Neural cell (in vitro differentiated cells): ENCODE measurements around the gene HGF. TPM values are rescaled to one million over a fixed set of nuclear protein-coding genes. Genes with fewer than 3 reads are reported as not detected.
A peak's percentile ranks its signal among the peaks of the same experiment; 100 is the strongest.

ENCODE experiments used
- H2AFZ ChIP-seq: fragments of 200-600, 300-800 bp; sonication (generic), shearing (Covaris generic); 2 replicates; pipeline ENCODE4 v1.6.0; 2014; ENCODE audit warnings: low read depth, mild to moderate bottlenecking, antibody characterized with exemption, low read length, moderate library complexity
- H3F3A ChIP-seq: fragments of 200-600 bp; shearing (Covaris generic); 2 replicates; pipeline ENCODE4 v1.6.1; 2016; ENCODE audit warnings: mild to moderate bottlenecking, moderate library complexity, mixed read lengths, antibody characterized with exemption, low read length; ENCODE audit not compliant: insufficient read depth, poor library complexity, severe bottlenecking
- H3K27ac ChIP-seq: fragments of 200-600, 300-800 bp; sonication (generic), shearing (Covaris generic); 2 replicates; pipeline ENCODE4 v1.5.1; 2014; ENCODE audit warnings: mild to moderate bottlenecking, low read length, moderate library complexity
- H3K27me3 ChIP-seq: fragments of 300-800, 200-600 bp; sonication (generic), shearing (Covaris generic); 2 replicates; pipeline ENCODE4 v1.6.0; 2014; ENCODE audit warnings: mild to moderate bottlenecking, low read depth, low read length, moderate library complexity; ENCODE audit not compliant: insufficient read depth
- H3K36me3 ChIP-seq: fragments of 300-800, 200-600 bp; sonication (generic), shearing (Covaris generic); 2 replicates; pipeline ENCODE4 v1.5.1; 2014; ENCODE audit warnings: mild to moderate bottlenecking, antibody characterized with exemption, low read length, moderate library complexity; ENCODE audit not compliant: insufficient read depth
- H3K4me2 ChIP-seq: fragments of 300-800, 200-600 bp; sonication (generic), shearing (Covaris generic); 2 replicates; pipeline ENCODE4 v1.6.0; 2014; ENCODE audit warnings: mild to moderate bottlenecking, low read length
- H3K4me3 ChIP-seq: fragments of 300-800, 200-600 bp; sonication (generic), shearing (Covaris generic); 2 replicates; pipeline ENCODE4 v1.5.1; 2014; ENCODE audit warnings: mild to moderate bottlenecking, low read length, moderate library complexity
- H3K79me2 ChIP-seq: fragments of 200-600 bp; shearing (Covaris generic); replicated peaks from 2 replicates; pipeline ENCODE4 v1.6.0; 2014; ENCODE audit warnings: mild to moderate bottlenecking, low read length, moderate library complexity; ENCODE audit not compliant: insufficient read depth
- H3K9ac ChIP-seq: fragments of 300-800, 200-600 bp; sonication (generic), shearing (Covaris generic); 2 replicates; pipeline ENCODE4 v1.6.1; 2016; ENCODE audit warnings: mild to moderate bottlenecking, low read length, mixed read lengths
- H3K9me2 ChIP-seq: fragments of 200-600 bp; shearing (Covaris generic); 2 replicates; pipeline ENCODE4 v1.6.1; 2016; ENCODE audit warnings: mild to moderate bottlenecking, low read length, mixed read lengths; ENCODE audit not compliant: insufficient read depth
- H3K9me3 ChIP-seq: fragments of 200-600, 300-800 bp; sonication (generic), shearing (Covaris generic); 2 replicates; pipeline ENCODE4 v1.6.1; 2016; ENCODE audit warnings: mild to moderate bottlenecking, mixed run types, low read length, moderate library complexity, mixed read lengths
- H4K20me1 ChIP-seq: fragments of 200-600 bp; shearing (Covaris generic); 2 replicates; pipeline ENCODE4 v1.6.1; 2016; ENCODE audit warnings: mild to moderate bottlenecking, mixed run types; ENCODE audit not compliant: insufficient read depth
- EP300 ChIP-seq: fragments of 450-650 bp; conservative IDR thresholded peaks from 2 replicates; pipeline ENCODE4 v1.6.1; 2014; ENCODE audit warnings: antibody characterized with exemption, mild to moderate bottlenecking, moderate library complexity; ENCODE audit not compliant: poor library complexity, severe bottlenecking
- EZH2 ChIP-seq: fragments of 200-600, 300-800 bp; shearing (Covaris generic), sonication (generic); IDR thresholded peaks from 2 replicates; pipeline ENCODE4 v1.6.1; 2014; ENCODE audit warnings: antibody characterized with exemption, low read length, borderline replicate concordance, mild to moderate bottlenecking; ENCODE audit not compliant: insufficient read depth, poor library complexity, severe bottlenecking
- MXI1 ChIP-seq: fragments of 450-650 bp; conservative IDR thresholded peaks from 2 replicates; pipeline ENCODE4 v1.6.1; 2014; ENCODE audit warnings: antibody characterized with exemption, mild to moderate bottlenecking; ENCODE audit not compliant: poor library complexity, severe bottlenecking
- POLR2AphosphoS5 ChIP-seq: IDR thresholded peaks from 2 replicates; pipeline ENCODE4 v1.6.1; 2012
- RAD21 ChIP-seq: fragments of 450-650 bp; conservative IDR thresholded peaks from 2 replicates; pipeline ENCODE4 v1.6.1; 2014; ENCODE audit warnings: antibody characterized with exemption, mild to moderate bottlenecking, moderate library complexity
- SMC3 ChIP-seq: fragments of 450-650 bp; conservative IDR thresholded peaks from 2 replicates; pipeline ENCODE4 v1.6.1; 2014; ENCODE audit warnings: antibody characterized with exemption, mild to moderate bottlenecking, moderate library complexity; ENCODE audit not compliant: poor library complexity
- TAF1 ChIP-seq: IDR thresholded peaks from 2 replicates; pipeline ENCODE4 v1.6.1; 2012; ENCODE audit warnings: low read depth
- polyA plus RNA-seq: library from polyadenylated mRNA; depleted of rRNA; stranded (reverse); fragments of >200 nt; gene quantifications from 2 replicates; pipeline ENCODE4 v1.2.3, GENCODE V29; 2014
- TF ChIP-seq, protein P1 (sequence below): fragments of 450-650 bp; IDR thresholded peaks from 2 replicates; pipeline ENCODE4 v1.5.1; 2014; ENCODE audit warnings: antibody characterized with exemption, mild to moderate bottlenecking, moderate library complexity; ENCODE audit not compliant: poor library complexity, severe bottlenecking
- TF ChIP-seq, protein P2 (sequence below): IDR thresholded peaks from 2 replicates; pipeline ENCODE4 v1.6.1; 2012; ENCODE audit warnings: borderline replicate concordance

HGF gene
- polyA plus RNA-seq, 1 donor from 2014 or later, result not detected

DNA sequence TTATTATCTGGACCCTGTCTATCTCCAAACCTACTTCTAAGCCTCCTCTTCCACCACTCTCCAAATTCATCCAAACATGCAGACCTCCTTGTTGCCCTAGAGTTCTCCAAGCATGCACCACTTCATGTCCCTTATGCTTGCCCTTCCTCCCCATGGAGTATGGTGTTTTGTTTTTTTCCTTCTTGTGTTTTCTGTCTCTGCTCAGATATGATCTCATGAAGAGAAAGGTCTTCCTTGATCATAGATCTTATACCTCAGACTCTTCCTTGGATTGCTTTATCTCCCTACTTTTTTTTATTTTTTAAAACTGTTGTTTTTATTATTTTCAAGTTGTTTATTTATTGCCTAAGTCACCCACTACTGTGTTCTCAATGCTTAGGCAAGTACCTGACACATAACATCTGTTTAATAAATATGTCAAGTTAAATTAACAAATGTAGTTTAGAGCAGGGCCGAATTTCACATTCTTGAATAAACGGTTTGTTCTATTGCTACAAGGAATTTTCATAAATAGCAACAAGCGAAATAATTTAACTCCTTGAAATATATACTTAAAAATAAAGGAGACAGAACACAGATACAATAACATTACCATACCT lies 84.5 kb downstream of the HGF start:
- H4K20me1 ChIP-seq, result no peaks in the 10 kb centered on the region
- H3K9ac ChIP-seq, result no peak overlapping the region
- H3K9me3 ChIP-seq, result no peaks in the 10 kb centered on the region
- H3K79me2 ChIP-seq, result no peaks in the 10 kb centered on the region
- no peaks in the 10 kb centered on the region for H3F3A ChIP-seq
- no peaks in the 10 kb centered on the region for H3K9me2 ChIP-seq
- no peak overlapping the region for H3K4me3 ChIP-seq
- no peak overlapping the region for H2AFZ ChIP-seq
- TF ChIP-seq TAF1, result no peak
- H3K4me2 ChIP-seq, result no peak overlapping the region
- H3K27me3 ChIP-seq, result no peaks in the 10 kb centered on the region
- H3K27ac ChIP-seq, result no peak overlapping the region
- no peaks in the 10 kb centered on the region for H3K36me3 ChIP-seq

DNA sequence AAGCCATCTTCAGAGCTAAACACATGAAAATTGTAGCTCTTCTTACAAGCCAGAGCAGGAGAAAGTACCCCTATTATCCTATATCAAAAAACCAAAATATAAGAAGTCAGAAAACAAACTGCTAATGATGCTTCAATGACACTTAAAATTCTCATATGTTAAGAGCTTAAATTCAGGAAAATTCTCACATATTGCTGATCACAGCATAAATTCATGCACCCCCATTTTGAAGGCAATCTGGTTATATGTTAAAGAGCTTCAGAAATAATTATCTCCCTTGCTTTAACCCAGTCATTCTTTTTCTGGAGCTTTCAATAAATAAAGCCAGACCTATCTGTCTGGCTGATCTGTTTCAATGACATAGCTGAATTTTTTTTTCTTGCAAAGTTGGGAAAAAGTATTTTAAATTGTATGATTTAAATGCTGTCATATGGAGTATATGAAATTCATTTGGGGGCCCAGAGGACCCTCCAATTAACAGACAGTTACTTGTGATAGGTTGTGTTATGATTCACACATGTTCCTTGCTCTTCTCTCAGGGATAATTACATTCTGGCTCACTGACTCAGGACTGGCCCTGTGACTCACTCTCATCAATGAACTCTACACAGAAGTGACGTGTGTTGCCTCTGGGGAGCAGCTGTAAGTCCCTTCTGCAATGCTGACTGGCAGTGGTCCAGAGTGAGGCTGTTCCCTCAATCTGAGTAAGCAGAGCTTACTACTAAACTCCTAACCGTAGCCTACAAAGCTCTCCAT lies 85.2 kb downstream of the HGF start:
- no peaks in the 10 kb centered on the region for H3K9me2 ChIP-seq
- TF ChIP-seq EZH2, result no peak
- TF ChIP-seq SMC3, result no peak
- TF ChIP-seq MXI1, result no peak
- TF ChIP-seq RAD21, result no peak
- TF ChIP-seq EP300, result no peak
- TF ChIP-seq, protein P1, sequence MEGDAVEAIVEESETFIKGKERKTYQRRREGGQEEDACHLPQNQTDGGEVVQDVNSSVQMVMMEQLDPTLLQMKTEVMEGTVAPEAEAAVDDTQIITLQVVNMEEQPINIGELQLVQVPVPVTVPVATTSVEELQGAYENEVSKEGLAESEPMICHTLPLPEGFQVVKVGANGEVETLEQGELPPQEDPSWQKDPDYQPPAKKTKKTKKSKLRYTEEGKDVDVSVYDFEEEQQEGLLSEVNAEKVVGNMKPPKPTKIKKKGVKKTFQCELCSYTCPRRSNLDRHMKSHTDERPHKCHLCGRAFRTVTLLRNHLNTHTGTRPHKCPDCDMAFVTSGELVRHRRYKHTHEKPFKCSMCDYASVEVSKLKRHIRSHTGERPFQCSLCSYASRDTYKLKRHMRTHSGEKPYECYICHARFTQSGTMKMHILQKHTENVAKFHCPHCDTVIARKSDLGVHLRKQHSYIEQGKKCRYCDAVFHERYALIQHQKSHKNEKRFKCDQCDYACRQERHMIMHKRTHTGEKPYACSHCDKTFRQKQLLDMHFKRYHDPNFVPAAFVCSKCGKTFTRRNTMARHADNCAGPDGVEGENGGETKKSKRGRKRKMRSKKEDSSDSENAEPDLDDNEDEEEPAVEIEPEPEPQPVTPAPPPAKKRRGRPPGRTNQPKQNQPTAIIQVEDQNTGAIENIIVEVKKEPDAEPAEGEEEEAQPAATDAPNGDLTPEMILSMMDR, result no peak
- TF ChIP-seq, protein P2, sequence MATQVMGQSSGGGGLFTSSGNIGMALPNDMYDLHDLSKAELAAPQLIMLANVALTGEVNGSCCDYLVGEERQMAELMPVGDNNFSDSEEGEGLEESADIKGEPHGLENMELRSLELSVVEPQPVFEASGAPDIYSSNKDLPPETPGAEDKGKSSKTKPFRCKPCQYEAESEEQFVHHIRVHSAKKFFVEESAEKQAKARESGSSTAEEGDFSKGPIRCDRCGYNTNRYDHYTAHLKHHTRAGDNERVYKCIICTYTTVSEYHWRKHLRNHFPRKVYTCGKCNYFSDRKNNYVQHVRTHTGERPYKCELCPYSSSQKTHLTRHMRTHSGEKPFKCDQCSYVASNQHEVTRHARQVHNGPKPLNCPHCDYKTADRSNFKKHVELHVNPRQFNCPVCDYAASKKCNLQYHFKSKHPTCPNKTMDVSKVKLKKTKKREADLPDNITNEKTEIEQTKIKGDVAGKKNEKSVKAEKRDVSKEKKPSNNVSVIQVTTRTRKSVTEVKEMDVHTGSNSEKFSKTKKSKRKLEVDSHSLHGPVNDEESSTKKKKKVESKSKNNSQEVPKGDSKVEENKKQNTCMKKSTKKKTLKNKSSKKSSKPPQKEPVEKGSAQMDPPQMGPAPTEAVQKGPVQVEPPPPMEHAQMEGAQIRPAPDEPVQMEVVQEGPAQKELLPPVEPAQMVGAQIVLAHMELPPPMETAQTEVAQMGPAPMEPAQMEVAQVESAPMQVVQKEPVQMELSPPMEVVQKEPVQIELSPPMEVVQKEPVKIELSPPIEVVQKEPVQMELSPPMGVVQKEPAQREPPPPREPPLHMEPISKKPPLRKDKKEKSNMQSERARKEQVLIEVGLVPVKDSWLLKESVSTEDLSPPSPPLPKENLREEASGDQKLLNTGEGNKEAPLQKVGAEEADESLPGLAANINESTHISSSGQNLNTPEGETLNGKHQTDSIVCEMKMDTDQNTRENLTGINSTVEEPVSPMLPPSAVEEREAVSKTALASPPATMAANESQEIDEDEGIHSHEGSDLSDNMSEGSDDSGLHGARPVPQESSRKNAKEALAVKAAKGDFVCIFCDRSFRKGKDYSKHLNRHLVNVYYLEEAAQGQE, result no peak
- TF ChIP-seq TAF1, result no peak
- TF ChIP-seq POLR2AphosphoS5, result no peak
- no peaks in the 10 kb centered on the region for H4K20me1 ChIP-seq
- H3K9ac ChIP-seq, result no peak overlapping the region
- no peak overlapping the region for H2AFZ ChIP-seq
- H3K4me2 ChIP-seq, result no peak overlapping the region
- H3K27ac ChIP-seq, result peak overlapping the region; percentile 27
- H3K36me3 ChIP-seq, result no peaks in the 10 kb centered on the region
- H3K4me3 ChIP-seq, result no peak overlapping the region
- H3F3A ChIP-seq, result no peaks in the 10 kb centered on the region
- H3K27me3 ChIP-seq, result no peaks in the 10 kb centered on the region
- no peaks in the 10 kb centered on the region for H3K79me2 ChIP-seq
- no peaks in the 10 kb centered on the region for H3K9me3 ChIP-seq
